ENCODE results near the gene PFKP.

- no peak for TF ChIP-seq POLR2A (IDR thresholded peaks at IDR 0.05)
- TF ChIP-seq, protein P1, sequence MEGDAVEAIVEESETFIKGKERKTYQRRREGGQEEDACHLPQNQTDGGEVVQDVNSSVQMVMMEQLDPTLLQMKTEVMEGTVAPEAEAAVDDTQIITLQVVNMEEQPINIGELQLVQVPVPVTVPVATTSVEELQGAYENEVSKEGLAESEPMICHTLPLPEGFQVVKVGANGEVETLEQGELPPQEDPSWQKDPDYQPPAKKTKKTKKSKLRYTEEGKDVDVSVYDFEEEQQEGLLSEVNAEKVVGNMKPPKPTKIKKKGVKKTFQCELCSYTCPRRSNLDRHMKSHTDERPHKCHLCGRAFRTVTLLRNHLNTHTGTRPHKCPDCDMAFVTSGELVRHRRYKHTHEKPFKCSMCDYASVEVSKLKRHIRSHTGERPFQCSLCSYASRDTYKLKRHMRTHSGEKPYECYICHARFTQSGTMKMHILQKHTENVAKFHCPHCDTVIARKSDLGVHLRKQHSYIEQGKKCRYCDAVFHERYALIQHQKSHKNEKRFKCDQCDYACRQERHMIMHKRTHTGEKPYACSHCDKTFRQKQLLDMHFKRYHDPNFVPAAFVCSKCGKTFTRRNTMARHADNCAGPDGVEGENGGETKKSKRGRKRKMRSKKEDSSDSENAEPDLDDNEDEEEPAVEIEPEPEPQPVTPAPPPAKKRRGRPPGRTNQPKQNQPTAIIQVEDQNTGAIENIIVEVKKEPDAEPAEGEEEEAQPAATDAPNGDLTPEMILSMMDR (IDR thresholded peaks at IDR 0.05) = no peak
- TF ChIP-seq EP300 (IDR thresholded peaks at IDR 0.05; ENCODE audit: low read depth) = no peak
Measured at GRCh38 chr10:3146289-3146688, 78.9 kb downstream of the PFKP start.
